ENCODE data around the gene PHC1. TPM values are rescaled to one million over a fixed set of nuclear protein-coding genes. Genes with fewer than 3 reads are reported as not detected.
"Not testable (repeated sequence)": the region's sequence is repeated elsewhere in the genome, so short reads cannot be mapped to it uniquely, and the experiment has no call there.

The PHC1 gene
- polyA plus RNA-seq, 1 donor (not counting 4 experiments of a cell fraction or from before 2014, with no cell fraction given): 11.0 TPM

DNA sequence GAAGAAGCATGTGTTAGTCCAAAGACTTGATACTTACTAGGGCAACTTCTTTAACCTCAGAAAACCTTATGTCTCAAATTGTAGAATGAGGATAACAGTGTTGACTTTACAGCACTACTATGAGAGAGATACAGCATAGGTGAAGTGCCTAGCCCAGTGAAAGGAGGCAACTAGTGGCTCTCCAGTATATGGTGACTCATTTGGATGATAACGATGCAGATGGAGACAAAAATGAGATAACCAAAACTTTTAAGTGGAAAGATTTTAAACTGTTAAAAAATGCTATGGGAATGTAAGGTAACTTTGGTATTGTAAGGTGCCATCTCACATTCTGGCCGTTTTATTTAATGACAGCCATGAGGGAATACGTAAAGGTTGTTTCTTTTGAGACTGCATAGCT is 2.7 kb downstream of the PHC1 start:
- no peaks in the 10 kb centered on the region for H3K9me1 ChIP-seq (ENCODE audit: control insufficient read depth, extremely low read depth, insufficient read depth, low read length)
- dilution Hi-C loops (cut with MboI; ENCODE audit: extremely low pct_ligation_motif_present, low sequenced_read_pairs): no loop called here
- FAIRE-seq: no peak

DNA sequence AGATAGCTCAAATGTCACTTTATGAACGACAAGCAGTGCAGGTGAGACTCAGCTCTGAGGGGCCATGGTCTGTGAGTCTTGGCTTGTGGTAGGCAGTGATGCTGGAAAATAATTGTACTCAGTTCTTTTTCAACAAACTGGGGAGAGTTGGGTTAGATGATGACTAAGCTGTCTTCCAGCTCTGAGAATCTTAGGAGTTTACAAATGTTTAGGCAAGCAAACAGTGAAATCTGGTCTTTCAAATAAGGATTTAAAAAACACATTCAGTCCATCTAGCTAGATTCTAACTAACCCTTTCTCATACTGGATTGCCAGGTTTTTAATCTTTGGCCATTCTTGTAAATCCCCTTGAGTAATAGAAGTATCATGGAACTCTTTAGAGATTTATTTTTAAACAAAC is 3.4 kb downstream of the PHC1 start:
- H3K4me2 ChIP-seq (ENCODE audit: control insufficient read depth, extremely low read depth, insufficient read depth, low read depth, low read length): no peak overlapping the region
- no peaks in the 10 kb centered on the region for H3K9me3 ChIP-seq (ENCODE audit: control insufficient read depth, low read depth, low read length)
- peaks cover 20% of the 10 kb centered on the region for H3K4me1 ChIP-seq (ENCODE audit: control insufficient read depth, extremely low read depth, insufficient read depth, low read length)
- no peak overlapping the region for H3K9ac ChIP-seq (ENCODE audit: control insufficient read depth, extremely low read depth, insufficient read depth, low read length)
- no peak overlapping the region for H2AFZ ChIP-seq (ENCODE audit: control insufficient read depth, low read length)
- H3K27me3 ChIP-seq (ENCODE audit: control insufficient read depth, extremely low read depth, insufficient read depth, low read length): no peaks in the 10 kb centered on the region
- H3K9me1 ChIP-seq (ENCODE audit: control insufficient read depth, extremely low read depth, insufficient read depth, low read length): no peaks in the 10 kb centered on the region
- TF ChIP-seq, protein P1, sequence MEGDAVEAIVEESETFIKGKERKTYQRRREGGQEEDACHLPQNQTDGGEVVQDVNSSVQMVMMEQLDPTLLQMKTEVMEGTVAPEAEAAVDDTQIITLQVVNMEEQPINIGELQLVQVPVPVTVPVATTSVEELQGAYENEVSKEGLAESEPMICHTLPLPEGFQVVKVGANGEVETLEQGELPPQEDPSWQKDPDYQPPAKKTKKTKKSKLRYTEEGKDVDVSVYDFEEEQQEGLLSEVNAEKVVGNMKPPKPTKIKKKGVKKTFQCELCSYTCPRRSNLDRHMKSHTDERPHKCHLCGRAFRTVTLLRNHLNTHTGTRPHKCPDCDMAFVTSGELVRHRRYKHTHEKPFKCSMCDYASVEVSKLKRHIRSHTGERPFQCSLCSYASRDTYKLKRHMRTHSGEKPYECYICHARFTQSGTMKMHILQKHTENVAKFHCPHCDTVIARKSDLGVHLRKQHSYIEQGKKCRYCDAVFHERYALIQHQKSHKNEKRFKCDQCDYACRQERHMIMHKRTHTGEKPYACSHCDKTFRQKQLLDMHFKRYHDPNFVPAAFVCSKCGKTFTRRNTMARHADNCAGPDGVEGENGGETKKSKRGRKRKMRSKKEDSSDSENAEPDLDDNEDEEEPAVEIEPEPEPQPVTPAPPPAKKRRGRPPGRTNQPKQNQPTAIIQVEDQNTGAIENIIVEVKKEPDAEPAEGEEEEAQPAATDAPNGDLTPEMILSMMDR (optimal IDR thresholded peaks at IDR 0.05 in 1 of 3, IDR thresholded peaks at IDR 0.05 in 1 of 3, conservative IDR thresholded peaks at IDR 0.05 in 1 of 3; ENCODE audit: extremely low read depth in 1 of 3, insufficient read depth in 2 of 3, low read length in 3 of 3): no peak
- no peak for TF ChIP-seq EZH2 (IDR thresholded peaks at IDR 0.05; ENCODE audit: low read length)
- H3K4me3 ChIP-seq (ENCODE audit: control insufficient read depth in 2 of 3, extremely low read depth in 1 of 3, insufficient read depth in 2 of 3, low read depth in 1 of 3, low read length in 3 of 3): no peak overlapping the region
- H3K27ac ChIP-seq (ENCODE audit: control insufficient read depth, insufficient read depth, low read length): no peak overlapping the region
- DNase-seq (ENCODE audit: low read depth, low spot score) (no peak), FAIRE-seq (no peak)
- dilution Hi-C loops (cut with MboI; ENCODE audit: extremely low pct_ligation_motif_present, low sequenced_read_pairs): no loop called here
- peaks cover 2% of the 10 kb centered on the region for H3K79me2 ChIP-seq (ENCODE audit: control insufficient read depth, insufficient read depth, low read length)
- no peaks in the 10 kb centered on the region for H4K20me1 ChIP-seq (ENCODE audit: control insufficient read depth, extremely low read depth, insufficient read depth, low read length)
- peaks cover 0 to 9% of the 10 kb centered on the region in 2 experiments for H3K36me3 ChIP-seq (ENCODE audit: control insufficient read depth in 2 of 2, extremely low read depth in 1 of 2, insufficient read depth in 2 of 2, low read length in 2 of 2)

More for the DNA sequence above, 2.7 kb downstream of the PHC1 start:
- TF ChIP-seq, protein P1 (optimal IDR thresholded peaks at IDR 0.05 in 1 of 3, IDR thresholded peaks at IDR 0.05 in 1 of 3, conservative IDR thresholded peaks at IDR 0.05 in 1 of 3; ENCODE audit: extremely low read depth in 1 of 3, insufficient read depth in 2 of 3, low read length in 3 of 3): no peak
- TF ChIP-seq EZH2 (IDR thresholded peaks at IDR 0.05; ENCODE audit: low read length): no peak
- peaks cover 2% of the 10 kb centered on the region for H3K79me2 ChIP-seq (ENCODE audit: control insufficient read depth, insufficient read depth, low read length)
- peaks cover 22% of the 10 kb centered on the region for H3K4me1 ChIP-seq (ENCODE audit: control insufficient read depth, extremely low read depth, insufficient read depth, low read length)
- H3K9ac ChIP-seq (ENCODE audit: control insufficient read depth, extremely low read depth, insufficient read depth, low read length): no peak overlapping the region
- no peak overlapping the region for H2AFZ ChIP-seq (ENCODE audit: control insufficient read depth, low read length)
- H3K9me3 ChIP-seq (ENCODE audit: control insufficient read depth, low read depth, low read length): no peaks in the 10 kb centered on the region
- no peaks in the 10 kb centered on the region for H3K27me3 ChIP-seq (ENCODE audit: control insufficient read depth, extremely low read depth, insufficient read depth, low read length)
- no peaks in the 10 kb centered on the region for H4K20me1 ChIP-seq (ENCODE audit: control insufficient read depth, extremely low read depth, insufficient read depth, low read length)
- peaks cover 0 to 7% of the 10 kb centered on the region in 2 experiments for H3K36me3 ChIP-seq (ENCODE audit: control insufficient read depth in 2 of 2, extremely low read depth in 1 of 2, insufficient read depth in 2 of 2, low read length in 2 of 2)
- DNase-seq (ENCODE audit: low read depth, low spot score): no peak
- no peak overlapping the region for H3K4me3 ChIP-seq (ENCODE audit: control insufficient read depth in 2 of 3, extremely low read depth in 1 of 3, insufficient read depth in 2 of 3, low read depth in 1 of 3, low read length in 3 of 3)
- H3K27ac ChIP-seq (ENCODE audit: control insufficient read depth, insufficient read depth, low read length): no peak overlapping the region
- no peak overlapping the region for H3K4me2 ChIP-seq (ENCODE audit: control insufficient read depth, extremely low read depth, insufficient read depth, low read depth, low read length)

- DNase-seq (ENCODE audit: low read depth, low spot score); H3K79me2 ChIP-seq (ENCODE audit: control insufficient read depth, insufficient read depth, low read length); H3K4me2 ChIP-seq (ENCODE audit: control insufficient read depth, extremely low read depth, insufficient read depth, low read depth, low read length); H3K36me3 ChIP-seq (ENCODE audit: control insufficient read depth in 2 of 2, extremely low read depth in 1 of 2, insufficient read depth in 2 of 2, low read length in 2 of 2); H3K9me1 ChIP-seq (ENCODE audit: control insufficient read depth, extremely low read depth, insufficient read depth, low read length); H2AFZ ChIP-seq (ENCODE audit: control insufficient read depth, low read length); dilution Hi-C loops (cut with MboI; ENCODE audit: extremely low pct_ligation_motif_present, low sequenced_read_pairs); H3K4me1 ChIP-seq (ENCODE audit: control insufficient read depth, extremely low read depth, insufficient read depth, low read length); FAIRE-seq; H3K27me3 ChIP-seq (ENCODE audit: control insufficient read depth, extremely low read depth, insufficient read depth, low read length); H4K20me1 ChIP-seq (ENCODE audit: control insufficient read depth, extremely low read depth, insufficient read depth, low read length); H3K9ac ChIP-seq (ENCODE audit: control insufficient read depth, extremely low read depth, insufficient read depth, low read length); H3K4me3 ChIP-seq (ENCODE audit: control insufficient read depth in 2 of 3, extremely low read depth in 1 of 3, insufficient read depth in 2 of 3, low read depth in 1 of 3, low read length in 3 of 3); H3K9me3 ChIP-seq (ENCODE audit: control insufficient read depth, low read depth, low read length); H3K27ac ChIP-seq (ENCODE audit: control insufficient read depth, insufficient read depth, low read length): not testable (repeated sequence)
Observed at GRCh38 chr12:8919643-8920042, 5.3 kb downstream of the PHC1 start.

All from keratinocyte (primary cell).